ENCODE results near the gene ATP1A3.

DNA sequence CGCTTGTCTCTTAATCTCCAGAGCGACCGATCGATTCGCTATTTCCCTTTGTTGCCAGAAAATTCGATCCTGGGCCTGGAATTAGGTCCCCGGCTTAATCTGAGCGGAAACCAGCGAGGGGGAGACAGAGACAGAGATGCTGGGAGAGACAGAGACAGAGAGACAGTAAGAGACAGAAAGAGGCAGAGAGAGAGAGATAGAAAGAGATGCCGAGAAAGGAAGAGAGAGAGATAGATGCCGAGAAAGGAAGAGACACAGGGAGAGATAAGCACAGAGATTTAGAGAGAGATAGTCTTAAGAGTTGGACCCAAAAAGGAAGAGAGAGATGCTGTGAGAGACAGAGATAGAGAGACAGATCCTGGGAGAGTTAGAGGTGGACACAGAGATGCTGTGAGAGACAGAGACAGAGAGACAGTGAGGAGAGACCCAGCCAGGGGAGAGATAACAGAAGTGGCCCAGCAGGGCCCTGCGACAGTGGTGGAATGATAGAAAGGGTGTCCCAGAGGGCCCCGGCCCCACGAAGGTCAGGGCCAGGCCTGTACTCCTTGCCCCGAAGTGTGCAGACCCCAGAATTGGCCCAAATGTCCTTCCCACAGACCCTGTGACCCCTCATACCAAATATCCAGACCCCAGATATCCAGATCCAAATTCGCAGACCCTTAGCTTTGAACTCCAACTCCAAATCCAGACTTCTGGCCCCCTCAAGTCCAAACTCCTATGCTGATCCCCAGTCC lies 67.1 kb downstream of the ATP1A3 start:
- TF ChIP-seq ZNF446 (CRISPR knock-in tag; IDR thresholded peaks at IDR 0.05) (no peak), FOXO1 (CRISPR knock-in tag; IDR thresholded peaks at IDR 0.05) (no peak), ZNF292 (CRISPR knock-in tag; IDR thresholded peaks at IDR 0.05; ENCODE audit: borderline replicate concordance, low read depth) (no peak), NR2F1 (CRISPR knock-in tag; IDR thresholded peaks at IDR 0.05) (no peak), EP300 (IDR thresholded peaks at IDR 0.05; ENCODE audit: low read depth in 2 of 2, low read length in 2 of 2) (no peak), EP300 (CRISPR knock-in tag; IDR thresholded peaks at IDR 0.05; ENCODE audit: borderline replicate concordance) (no peak)
- TF ChIP-seq, protein P1, sequence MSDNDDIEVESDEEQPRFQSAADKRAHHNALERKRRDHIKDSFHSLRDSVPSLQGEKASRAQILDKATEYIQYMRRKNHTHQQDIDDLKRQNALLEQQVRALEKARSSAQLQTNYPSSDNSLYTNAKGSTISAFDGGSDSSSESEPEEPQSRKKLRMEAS (IDR thresholded peaks at IDR 0.05) = no peak

Data from HepG2 (cell line).